DOHH2 (cell line): ENCODE measurements around the gene MUC5B.

Source experiments
- H3F3A ChIP-seq: fragments of 200-600 bp; sonication (generic), shearing (Covaris generic); 2 replicates; pipeline ENCODE4 v1.6.0; 2016; ENCODE audit warnings: antibody characterized with exemption, mild to moderate bottlenecking; ENCODE audit not compliant: control insufficient read depth, insufficient read depth
- H3K27ac ChIP-seq: fragments of 200-600 bp; sonication (generic); 2 replicates; pipeline ENCODE4 v1.5.1; 2014; ENCODE audit warnings: low read depth, mild to moderate bottlenecking, low read length, moderate library complexity
- H3K27me3 ChIP-seq: fragments of 200-600 bp; sonication (generic); 2 replicates; pipeline ENCODE4 v1.6.1; 2014; ENCODE audit warnings: mild to moderate bottlenecking, low read length, mixed read lengths; ENCODE audit not compliant: control insufficient read depth
- H3K36me3 ChIP-seq: fragments of 200-600 bp; sonication (generic); 2 replicates; pipeline ENCODE4 v1.6.1; 2014; ENCODE audit warnings: mild to moderate bottlenecking, low read length, moderate library complexity, mixed read lengths; ENCODE audit not compliant: control insufficient read depth
- H3K4me1 ChIP-seq: fragments of 200-600 bp; sonication (generic); 2 replicates; pipeline ENCODE4 v1.6.1; 2014; ENCODE audit warnings: mild to moderate bottlenecking, low read length, mixed read lengths; ENCODE audit not compliant: control insufficient read depth
- H3K4me2 ChIP-seq: fragments of 200-600 bp; sonication (generic); 2 replicates; pipeline ENCODE4 v1.6.0; 2014; ENCODE audit warnings: mild to moderate bottlenecking, low read length, moderate library complexity
- H3K4me3 ChIP-seq: fragments of 200-600 bp; sonication (generic); 2 replicates; pipeline ENCODE4 v1.5.1; 2014; ENCODE audit warnings: mild to moderate bottlenecking, low read length, mixed read lengths
- H3K79me2 ChIP-seq: fragments of 200-600 bp; sonication (generic); 2 replicates; pipeline ENCODE4 v1.6.1; 2014; ENCODE audit warnings: mild to moderate bottlenecking, low read length, mixed read lengths; ENCODE audit not compliant: control insufficient read depth
- H3K9me2 ChIP-seq: fragments of 200-600 bp; sonication (generic); replicated peaks from 2 replicates; pipeline ENCODE4 v1.6.1; 2014; ENCODE audit warnings: mild to moderate bottlenecking, low read length, mixed read lengths; ENCODE audit not compliant: control insufficient read depth
- H3K9me3 ChIP-seq: fragments of 200-600 bp; sonication (generic); 2 replicates; pipeline ENCODE4 v1.6.1; 2014; ENCODE audit warnings: antibody characterized with exemption, low read length, mixed read lengths; ENCODE audit not compliant: control insufficient read depth, insufficient read depth
- H4K20me1 ChIP-seq: fragments of 200-600 bp; sonication (generic); 2 replicates; pipeline ENCODE4 v1.6.0; 2014; ENCODE audit warnings: low read depth, mild to moderate bottlenecking, antibody characterized with exemption, low read length, moderate library complexity; ENCODE audit not compliant: control insufficient read depth, insufficient read depth
- EZH2phosphoT487 ChIP-seq: fragments of 200-600 bp; sonication (generic); IDR thresholded peaks from 2 replicates; pipeline ENCODE4 v1.6.1; 2017; ENCODE audit warnings: borderline replicate concordance, mild to moderate bottlenecking, antibody characterized with exemption, low read length, moderate library complexity, mixed read lengths
- TF ChIP-seq, protein P1 (sequence below): fragments of 200-600 bp; sonication (generic); IDR thresholded peaks from one replicate; pipeline ENCODE4 v1.5.1; 2014; ENCODE audit warnings: antibody characterized with exemption, mild to moderate bottlenecking, low read depth, low read length; ENCODE audit not compliant: poor library complexity, severe bottlenecking

MUC5B gene

DNA sequence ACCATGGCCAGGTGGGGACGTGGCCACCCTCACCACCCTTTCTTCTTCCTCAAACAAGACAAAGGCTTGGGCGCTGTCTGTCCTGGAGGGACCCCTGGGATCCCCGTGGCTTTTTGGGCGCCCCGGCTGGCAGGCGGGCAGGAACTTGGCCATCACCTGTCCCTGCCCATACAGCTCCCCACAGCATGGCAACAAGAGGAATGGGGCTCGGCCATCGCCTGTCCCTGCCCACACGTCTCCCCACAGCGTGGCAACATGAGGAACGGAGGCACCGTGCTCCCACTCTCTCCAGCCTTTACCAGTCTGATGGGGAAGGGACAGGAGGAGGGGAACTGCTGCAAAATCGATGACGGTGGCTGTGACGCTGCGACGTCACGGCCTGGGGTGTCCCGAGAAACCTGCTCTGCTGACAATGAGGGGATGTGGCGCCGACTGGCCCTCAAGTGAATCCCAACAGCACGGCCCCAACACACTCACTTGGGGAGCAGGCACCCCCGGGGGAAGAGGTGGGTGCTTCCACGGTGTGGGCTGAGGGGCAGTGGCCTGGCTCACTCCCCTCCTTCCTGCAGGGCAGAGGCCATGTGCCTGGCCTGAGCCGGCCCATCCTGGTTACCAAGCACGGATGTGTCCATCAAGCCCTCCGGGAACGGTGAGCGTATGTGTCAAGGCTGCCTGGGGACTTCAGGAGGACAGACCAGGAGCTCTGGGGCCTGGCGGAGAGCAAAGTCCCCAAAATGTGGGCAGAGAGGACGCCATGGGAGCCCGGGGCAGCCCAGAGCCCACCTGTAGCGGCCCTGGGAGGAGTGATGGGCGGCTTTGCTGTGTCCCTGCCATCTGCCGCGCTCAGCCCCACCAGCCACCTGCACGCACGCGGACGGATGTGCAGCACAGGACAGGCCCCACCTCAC is 56.2 kb downstream of the MUC5B start:
- no peaks in the 10 kb centered on the region for H3F3A ChIP-seq
- H3K27ac ChIP-seq = no peak overlapping the region
- H3K4me2 ChIP-seq = no peak overlapping the region
- no peaks in the 10 kb centered on the region for H3K79me2 ChIP-seq
- H3K27me3 ChIP-seq = no peaks in the 10 kb centered on the region
- H3K9me3 ChIP-seq = no peaks in the 10 kb centered on the region
- no peak overlapping the region for H3K4me3 ChIP-seq
- no peaks in the 10 kb centered on the region for H3K4me1 ChIP-seq
- no peaks in the 10 kb centered on the region for H3K36me3 ChIP-seq
- TF ChIP-seq, protein P1, sequence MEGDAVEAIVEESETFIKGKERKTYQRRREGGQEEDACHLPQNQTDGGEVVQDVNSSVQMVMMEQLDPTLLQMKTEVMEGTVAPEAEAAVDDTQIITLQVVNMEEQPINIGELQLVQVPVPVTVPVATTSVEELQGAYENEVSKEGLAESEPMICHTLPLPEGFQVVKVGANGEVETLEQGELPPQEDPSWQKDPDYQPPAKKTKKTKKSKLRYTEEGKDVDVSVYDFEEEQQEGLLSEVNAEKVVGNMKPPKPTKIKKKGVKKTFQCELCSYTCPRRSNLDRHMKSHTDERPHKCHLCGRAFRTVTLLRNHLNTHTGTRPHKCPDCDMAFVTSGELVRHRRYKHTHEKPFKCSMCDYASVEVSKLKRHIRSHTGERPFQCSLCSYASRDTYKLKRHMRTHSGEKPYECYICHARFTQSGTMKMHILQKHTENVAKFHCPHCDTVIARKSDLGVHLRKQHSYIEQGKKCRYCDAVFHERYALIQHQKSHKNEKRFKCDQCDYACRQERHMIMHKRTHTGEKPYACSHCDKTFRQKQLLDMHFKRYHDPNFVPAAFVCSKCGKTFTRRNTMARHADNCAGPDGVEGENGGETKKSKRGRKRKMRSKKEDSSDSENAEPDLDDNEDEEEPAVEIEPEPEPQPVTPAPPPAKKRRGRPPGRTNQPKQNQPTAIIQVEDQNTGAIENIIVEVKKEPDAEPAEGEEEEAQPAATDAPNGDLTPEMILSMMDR = no peak
- no peak for TF ChIP-seq EZH2phosphoT487
- no peaks in the 10 kb centered on the region for H3K9me2 ChIP-seq
- H4K20me1 ChIP-seq = no peaks in the 10 kb centered on the region

DNA sequence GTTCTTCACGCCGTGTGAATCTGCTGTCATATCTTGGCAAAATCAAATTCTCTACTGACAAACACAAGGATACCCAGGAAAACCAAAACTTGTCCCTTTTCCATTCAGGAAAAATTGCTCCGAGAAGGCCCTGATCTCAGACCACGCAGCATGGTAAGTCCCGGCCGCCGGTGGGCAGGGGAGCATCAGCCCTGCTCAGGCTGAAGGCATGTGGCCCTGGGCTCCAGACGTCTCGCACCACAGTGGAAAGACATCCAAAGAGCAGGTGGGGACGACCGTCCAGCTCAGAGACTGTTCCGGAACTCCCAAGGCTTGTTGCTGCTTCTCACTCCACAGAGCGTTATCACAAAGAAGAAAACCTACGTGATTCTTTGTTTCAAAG is 56.8 kb downstream of the MUC5B start:
- Histone ChIP-seq H3K4me1 (no peaks in the 10 kb centered on the region), H3K9me2 (no peaks in the 10 kb centered on the region), H3F3A (no peaks in the 10 kb centered on the region), H3K4me2 (no peak overlapping the region), H3K9me3 (no peaks in the 10 kb centered on the region), H3K4me3 (no peak overlapping the region), H3K36me3 (no peaks in the 10 kb centered on the region), H3K27me3 (no peaks in the 10 kb centered on the region), H4K20me1 (no peaks in the 10 kb centered on the region), H3K27ac (no peak overlapping the region), H3K79me2 (no peaks in the 10 kb centered on the region)
- TF ChIP-seq, protein P1 = no peak
- no peak for TF ChIP-seq EZH2phosphoT487

DNA sequence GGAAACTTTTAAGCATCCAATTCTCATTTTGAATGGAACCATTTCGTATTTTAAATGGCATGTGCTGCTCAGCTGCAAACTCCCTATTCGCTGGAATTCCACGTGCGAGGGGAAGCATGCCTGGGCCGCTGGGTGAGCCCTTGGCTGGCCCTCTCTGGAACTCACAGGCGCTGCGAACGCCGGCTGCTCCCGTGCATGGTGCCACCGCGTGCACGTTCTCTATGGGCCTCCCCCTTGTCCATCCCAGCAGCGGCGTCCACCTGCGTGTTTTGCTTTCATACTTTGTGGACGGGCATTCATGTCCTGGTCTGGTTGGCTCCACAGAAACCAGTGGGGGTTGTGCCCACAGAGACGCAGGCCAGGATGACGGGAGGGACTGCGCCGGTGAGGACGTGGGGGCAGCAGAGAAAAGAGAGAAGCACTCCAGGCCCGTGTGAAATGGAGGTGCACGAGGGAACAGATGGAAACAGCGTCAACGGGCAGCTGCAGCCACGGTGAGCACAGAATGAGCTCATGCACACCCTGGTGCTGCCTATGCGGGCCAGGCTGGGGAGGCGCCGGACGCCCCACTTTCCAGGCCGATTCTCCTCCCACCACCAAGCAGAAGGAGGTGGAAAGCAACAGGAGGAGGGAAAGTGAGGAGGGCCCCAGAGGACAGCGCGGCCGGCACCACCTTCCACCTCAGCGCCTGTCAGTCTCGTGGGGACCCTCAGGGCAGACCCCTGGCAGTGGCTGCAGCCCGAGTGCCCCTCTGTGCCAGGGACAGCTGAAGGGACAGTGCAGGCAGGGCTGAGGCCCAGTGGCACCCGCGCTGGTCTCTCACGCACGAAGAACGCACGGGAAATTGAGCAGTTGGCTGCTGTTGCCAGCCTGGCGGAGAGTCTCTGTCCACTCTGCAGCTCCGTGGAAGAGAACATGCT is 57.5 kb downstream of the MUC5B start:
- Histone ChIP-seq H3F3A (no peaks in the 10 kb centered on the region), H3K4me3 (no peak overlapping the region), H3K36me3 (no peaks in the 10 kb centered on the region), H3K27me3 (no peaks in the 10 kb centered on the region), H3K9me2 (no peaks in the 10 kb centered on the region), H3K4me2 (no peak overlapping the region), H4K20me1 (no peaks in the 10 kb centered on the region), H3K79me2 (no peaks in the 10 kb centered on the region), H3K4me1 (no peaks in the 10 kb centered on the region), H3K27ac (no peak overlapping the region), H3K9me3 (no peaks in the 10 kb centered on the region)
- TF ChIP-seq, protein P1 = no peak
- no peak for TF ChIP-seq EZH2phosphoT487
